ENCODE results near the gene RPS21.

RPS21 gene

GRCh38 chr20:62376112-62377063 lies 10.5 kb upstream of the RPS21 start:
- peak; percentile 46 for TF ChIP-seq CTCF (IDR thresholded peaks at IDR 0.05)
- Histone ChIP-seq H3K4me3 (peak overlapping the region; percentile 37), H3K27ac (peak overlapping the region; percentile 74 to 85)
- no peak for DNase-seq (ENCODE audit: low spot score)

- DNase-seq (ENCODE audit: low spot score) = no peak
- H3K4me3 ChIP-seq = no peak overlapping the region
- TF ChIP-seq CTCF (IDR thresholded peaks at IDR 0.05) = no peak
- peak overlapping the region; percentile 74 to 85 for H3K27ac ChIP-seq
Observed at GRCh38 chr20:62377064-62377461, 9.8 kb upstream of the RPS21 start.

- TF ChIP-seq CTCF (IDR thresholded peaks at IDR 0.05) = no peak
- H3K27ac ChIP-seq = peak overlapping the region; percentile 74 to 85
- no peak overlapping the region for H3K4me3 ChIP-seq
- DNase-seq (ENCODE audit: low spot score) = no peak
Observed at GRCh38 chr20:62377615-62378178, 9.2 kb upstream of the RPS21 start.

- Histone ChIP-seq H3K4me3 (no peak overlapping the region), H3K27ac (peak overlapping the region in 1 of 2 donors; percentile 85)
- TF ChIP-seq CTCF (IDR thresholded peaks at IDR 0.05) = no peak
- DNase-seq (ENCODE audit: low spot score) = no peak
Observed at GRCh38 chr20:62378215-62378614, 8.7 kb upstream of the RPS21 start.

GRCh38 chr20:62381202-62381797 lies 5.6 kb upstream of the RPS21 start:
- Histone ChIP-seq H3K4me3 (no peak overlapping the region), H3K27ac (peak overlapping the region in 1 of 2 donors; percentile 73)
- no peak for DNase-seq (ENCODE audit: low spot score)
- no peak for TF ChIP-seq CTCF (IDR thresholded peaks at IDR 0.05)

GRCh38 chr20:62381842-62382241 lies 5.1 kb upstream of the RPS21 start:
- Histone ChIP-seq H3K27ac (peak overlapping the region in 1 of 2 donors; percentile 73), H3K4me3 (no peak overlapping the region)
- DNase-seq (ENCODE audit: low spot score) = no peak
- TF ChIP-seq CTCF (IDR thresholded peaks at IDR 0.05) = no peak

All from coronary artery (tissue), 2 donors.